Activated CD4-positive, alpha-beta T cell treated with anti-CD3 and anti-CD28 coated beads, Interleukin-2, amount 50 U/mL, for 24 hours (primary cell): ENCODE measurements around the gene BMP6.
A peak's percentile ranks its signal among the peaks of the same experiment; 100 is the strongest.

Source experiments
- DNase-seq, 2 donors: peaks; one replicate each; pipeline ENCODE4 v3.0.0-alpha.2; 2020; ENCODE audit warnings: low read depth in 1 of 2, low spot score in 1 of 2

The BMP6 gene

DNA sequence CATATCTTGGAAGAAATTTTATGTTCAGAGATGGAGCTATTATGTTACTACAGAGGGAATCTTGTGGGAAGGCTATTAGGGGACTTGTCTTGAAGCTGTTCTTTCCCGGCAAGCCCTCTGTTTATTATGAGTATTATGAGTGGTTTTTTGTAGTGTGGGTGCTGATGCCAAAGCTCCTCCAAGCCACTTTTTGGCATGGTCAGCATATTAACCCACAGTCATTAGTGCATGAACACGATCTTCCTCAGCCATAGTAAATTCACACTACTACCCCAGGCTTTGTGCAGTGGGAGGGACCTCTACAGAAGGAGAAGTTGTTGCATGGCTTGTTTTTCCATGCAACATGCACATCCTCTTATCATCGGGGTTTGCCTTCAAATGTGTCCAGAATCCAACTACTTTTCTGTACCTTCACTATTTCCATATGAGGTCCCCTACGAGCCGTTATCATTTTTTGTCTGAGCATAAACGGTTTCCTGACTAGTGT is 6.5 kb upstream of the BMP6 start:
- no peak for DNase-seq

GRCh38 chr6:7720346-7720745 is 5.6 kb upstream of the BMP6 start:
- no peak for DNase-seq

- no peak for DNase-seq
These were observed 4.2 kb upstream of the BMP6 start for GRCh38 chr6:7721649-7722048.

- DNase-seq: peak; percentile 38 to 51
These were observed 2.9 kb upstream of the BMP6 start for GRCh38 chr6:7723041-7723447.

DNA sequence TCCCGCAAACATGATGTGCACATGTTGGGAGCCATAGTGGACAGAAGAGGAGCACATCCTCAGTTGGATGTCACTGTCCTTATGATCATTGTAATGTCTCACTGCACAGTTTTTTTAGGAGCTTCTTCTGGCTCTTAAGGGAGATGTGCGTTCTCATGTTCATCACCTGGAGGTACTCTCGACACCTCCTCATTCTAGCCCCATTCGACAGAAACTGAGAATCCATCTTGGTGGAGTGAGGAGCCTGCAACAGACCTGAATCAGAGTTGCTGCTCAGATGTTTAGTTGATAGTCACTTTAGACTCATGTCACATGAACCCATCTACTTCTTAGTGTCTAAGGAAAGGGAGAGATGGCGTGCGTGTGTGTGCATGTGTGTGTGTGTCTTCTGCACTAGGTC is 2.3 kb upstream of the BMP6 start:
- DNase-seq: no peak

GRCh38 chr6:7725412-7725811 is 487 bp upstream of the BMP6 start:
- no peak for DNase-seq

GRCh38 chr6:7726416-7727085 is 652 bp downstream of the BMP6 start:
- no peak for DNase-seq

DNA sequence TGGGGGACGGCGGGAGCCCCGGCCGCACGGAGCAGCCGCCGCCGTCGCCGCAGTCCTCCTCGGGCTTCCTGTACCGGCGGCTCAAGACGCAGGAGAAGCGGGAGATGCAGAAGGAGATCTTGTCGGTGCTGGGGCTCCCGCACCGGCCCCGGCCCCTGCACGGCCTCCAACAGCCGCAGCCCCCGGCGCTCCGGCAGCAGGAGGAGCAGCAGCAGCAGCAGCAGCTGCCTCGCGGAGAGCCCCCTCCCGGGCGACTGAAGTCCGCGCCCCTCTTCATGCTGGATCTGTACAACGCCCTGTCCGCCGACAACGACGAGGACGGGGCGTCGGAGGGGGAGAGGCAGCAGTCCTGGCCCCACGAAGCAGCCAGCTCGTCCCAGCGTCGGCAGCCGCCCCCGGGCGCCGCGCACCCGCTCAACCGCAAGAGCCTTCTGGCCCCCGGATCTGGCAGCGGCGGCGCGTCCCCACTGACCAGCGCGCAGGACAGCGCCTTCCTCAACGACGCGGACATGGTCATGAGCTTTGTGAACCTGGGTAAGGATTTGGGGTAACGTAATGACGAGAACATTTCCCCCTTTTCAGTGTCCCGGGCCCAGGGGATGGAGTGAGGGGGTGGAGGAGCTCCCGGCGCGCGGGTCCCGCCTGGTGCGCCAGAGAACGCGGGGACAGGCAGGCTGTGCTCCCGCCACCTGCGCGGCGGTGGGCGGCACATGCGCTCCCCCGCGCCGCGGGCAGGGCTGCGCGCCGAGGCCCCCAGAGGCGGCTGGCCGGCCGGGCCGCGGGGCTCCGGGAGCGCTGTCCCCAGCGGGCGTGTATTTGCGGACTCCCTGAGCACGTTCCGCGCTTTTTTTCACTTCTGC is 1.4 kb downstream of the BMP6 start:
- no peak for DNase-seq

GRCh38 chr6:7727946-7728854 is 2.3 kb downstream of the BMP6 start:
- no peak for DNase-seq

GRCh38 chr6:7728855-7729590 is 3.1 kb downstream of the BMP6 start:
- no peak for DNase-seq

DNA sequence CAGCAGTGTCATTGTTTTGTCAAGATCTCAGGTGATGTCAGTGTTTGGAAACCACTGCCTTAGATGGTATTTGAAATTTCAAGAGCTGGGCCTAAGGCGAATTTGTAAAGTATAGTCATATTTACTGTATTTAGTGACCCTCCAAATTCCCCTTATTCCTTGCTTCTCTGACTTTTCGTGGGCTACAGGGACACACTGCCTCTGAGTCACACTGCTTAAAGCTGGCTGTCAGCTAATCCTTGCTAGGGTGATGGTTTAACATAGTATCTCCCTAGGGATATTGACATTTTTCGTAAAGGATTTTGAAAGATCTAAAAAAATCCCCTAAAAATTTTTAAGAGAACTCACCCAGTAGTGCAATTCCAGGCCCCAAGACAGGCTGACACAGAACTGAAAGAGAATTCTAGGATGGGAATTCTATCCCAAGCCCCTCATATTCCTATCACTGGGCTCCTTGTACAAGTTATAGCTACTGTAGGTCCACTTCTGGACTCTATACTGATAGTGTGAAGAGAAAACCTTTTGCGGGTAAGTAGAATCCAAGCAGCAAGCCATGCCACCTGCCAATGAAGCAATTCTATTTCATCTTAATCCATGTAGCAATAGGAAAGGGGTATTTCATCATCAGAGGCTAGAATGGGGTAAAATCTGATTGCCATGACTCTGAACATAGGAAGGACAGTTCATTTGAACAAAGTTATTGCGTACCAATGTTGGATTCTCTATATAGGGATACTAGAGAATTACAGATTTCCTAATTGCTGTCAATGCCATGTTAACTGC is 4.3 kb downstream of the BMP6 start:
- no peak for DNase-seq

DNA sequence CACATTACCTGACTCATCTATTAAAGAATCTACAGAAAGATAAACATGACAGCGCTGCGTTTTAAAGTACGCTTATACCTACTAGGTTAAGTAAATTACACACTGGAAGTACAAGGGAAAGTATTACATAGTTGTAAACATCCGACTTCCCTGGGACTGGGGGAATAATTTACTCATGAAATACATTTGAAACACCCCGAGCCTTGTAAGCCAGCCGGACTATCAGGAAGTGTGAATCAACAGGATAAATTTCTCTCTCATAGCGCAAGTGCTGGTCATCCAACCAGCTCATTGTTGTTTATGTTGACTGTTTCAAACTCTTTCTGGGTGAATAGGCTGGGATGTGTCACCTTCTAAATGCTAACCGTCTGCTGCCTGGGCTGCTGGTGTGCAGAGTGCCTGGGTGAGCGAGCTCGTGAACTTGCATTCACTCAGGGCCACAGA is 4.9 kb downstream of the BMP6 start:
- DNase-seq: no peak

GRCh38 chr6:7731294-7731693 is 5.4 kb downstream of the BMP6 start:
- DNase-seq: no peak

DNA sequence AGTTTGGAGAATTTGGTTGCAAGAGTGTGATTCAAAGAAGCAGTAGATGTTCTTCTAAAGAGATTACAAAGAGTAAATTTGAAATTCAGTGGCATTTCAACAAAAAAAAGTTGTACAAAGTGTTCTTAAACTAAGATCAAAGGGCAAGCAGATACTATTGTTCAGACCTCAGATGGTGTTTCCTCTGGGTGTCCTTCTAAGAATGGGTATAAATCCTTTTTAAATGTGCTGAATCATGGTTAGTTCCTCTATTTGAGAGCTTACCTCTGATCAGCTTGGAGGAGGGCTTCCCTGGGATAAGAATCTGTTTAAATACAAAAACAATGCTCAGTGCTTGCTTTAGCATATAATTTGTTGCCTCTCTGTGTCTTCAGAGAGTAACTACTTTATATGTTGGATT is 6.3 kb downstream of the BMP6 start:
- no peak for DNase-seq

GRCh38 chr6:7734707-7735383 is 8.9 kb downstream of the BMP6 start:
- no peak for DNase-seq

GRCh38 chr6:7737106-7737505 is 11.2 kb downstream of the BMP6 start:
- no peak for DNase-seq

DNA sequence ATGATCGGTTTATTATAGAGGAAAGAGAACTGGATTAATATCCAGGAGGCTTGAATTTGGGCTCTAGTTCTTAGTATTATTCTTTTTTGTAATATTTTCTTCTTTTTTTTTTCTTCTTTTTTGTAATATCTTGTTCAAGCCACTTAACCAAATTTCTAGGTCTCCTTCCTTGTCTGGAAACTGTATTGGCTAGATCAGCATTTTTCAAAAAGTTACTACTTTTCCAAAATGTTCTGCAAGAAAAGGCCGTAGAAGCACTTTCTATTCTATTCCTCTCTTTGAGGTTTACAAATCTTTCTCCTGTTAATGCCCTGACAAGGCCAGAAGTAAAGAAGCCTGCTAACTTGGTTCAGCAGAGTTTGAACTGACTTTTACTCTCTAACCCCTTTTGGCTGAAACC is 12.0 kb downstream of the BMP6 start:
- DNase-seq: no peak

DNA sequence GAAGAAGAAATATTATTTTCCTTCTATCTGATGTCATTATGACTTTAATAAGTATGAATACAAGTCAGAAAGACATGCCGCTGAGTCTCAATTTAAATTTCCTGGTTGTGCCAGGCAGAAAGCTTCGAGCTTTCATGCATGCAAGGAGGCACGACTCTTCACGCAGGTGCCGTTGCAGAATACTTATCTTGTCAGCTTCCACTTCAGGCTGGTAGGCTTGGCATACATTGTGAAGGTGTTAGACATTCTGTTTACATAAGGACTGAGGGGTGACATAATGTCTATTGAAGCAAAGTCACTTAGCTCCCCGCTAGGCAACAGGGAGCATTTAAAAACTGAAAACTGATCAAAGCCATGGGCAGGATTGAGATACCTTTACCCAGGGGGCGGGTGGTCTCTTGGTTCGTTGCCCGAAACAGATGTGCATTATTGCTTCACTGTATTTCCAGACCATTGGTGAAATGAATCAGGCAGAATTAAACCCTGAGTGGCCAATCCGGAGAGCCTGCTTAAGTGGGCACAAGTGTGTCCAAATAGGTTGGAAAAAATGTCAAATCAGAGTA is 16.4 kb downstream of the BMP6 start:
- no peak for DNase-seq

DNA sequence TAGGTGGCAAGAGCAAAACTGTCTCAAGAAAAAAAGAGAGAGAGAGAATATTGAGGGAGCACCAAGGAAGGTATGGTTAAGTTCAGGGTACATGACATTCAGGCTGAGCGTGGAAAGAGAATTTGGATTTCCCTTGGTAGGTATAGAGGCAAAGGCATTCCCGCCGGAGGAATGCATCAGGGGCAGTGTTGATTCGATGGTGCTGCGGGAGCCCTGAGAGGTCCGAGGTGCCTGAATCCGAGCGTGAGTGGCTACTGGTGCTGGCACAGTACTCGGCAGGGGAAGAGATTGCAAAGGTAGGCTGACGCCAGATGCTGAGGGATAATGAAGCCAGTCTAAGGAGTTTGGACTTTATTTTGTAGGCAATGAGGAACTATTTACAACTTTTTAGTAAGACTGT is 20.0 kb downstream of the BMP6 start:
- no peak for DNase-seq
